ENCODE measurements around the gene GNB1.
"Not testable (repeated sequence)": the region's sequence is repeated elsewhere in the genome, so short reads cannot be mapped to it uniquely, and the experiment has no call there.

Gene GNB1

DNA sequence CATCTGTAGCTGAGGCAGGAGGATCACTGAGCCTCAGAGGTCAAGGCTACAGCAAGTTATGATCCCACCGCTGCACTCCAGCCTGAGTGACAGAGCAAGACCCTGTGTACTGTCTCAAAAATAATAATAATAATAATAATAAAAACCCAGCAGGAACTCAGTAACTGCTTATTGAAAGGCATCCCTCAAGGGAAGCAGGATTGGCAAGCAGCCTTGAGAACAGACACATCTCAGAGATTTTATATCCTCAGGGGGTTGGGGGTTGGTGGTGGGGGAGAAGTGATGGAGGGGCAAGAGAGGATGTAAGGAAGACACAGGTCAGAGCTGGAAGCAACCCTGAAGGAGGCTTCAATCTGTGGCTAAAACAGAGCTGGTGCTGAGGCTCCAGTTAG, 29.6 kb downstream of the GNB1 start:
- H3K4me1 ChIP-seq (ENCODE audit: insufficient read depth, low read length, severe bottlenecking) = peaks cover 100% of the 10 kb centered on the region
- H4K20me1 ChIP-seq (ENCODE audit: insufficient read depth, low read length) = no peaks in the 10 kb centered on the region
- peak overlapping the region; percentile 67 for H3K27ac ChIP-seq (ENCODE audit: low read depth, low read length, poor library complexity, severe bottlenecking)

DNA sequence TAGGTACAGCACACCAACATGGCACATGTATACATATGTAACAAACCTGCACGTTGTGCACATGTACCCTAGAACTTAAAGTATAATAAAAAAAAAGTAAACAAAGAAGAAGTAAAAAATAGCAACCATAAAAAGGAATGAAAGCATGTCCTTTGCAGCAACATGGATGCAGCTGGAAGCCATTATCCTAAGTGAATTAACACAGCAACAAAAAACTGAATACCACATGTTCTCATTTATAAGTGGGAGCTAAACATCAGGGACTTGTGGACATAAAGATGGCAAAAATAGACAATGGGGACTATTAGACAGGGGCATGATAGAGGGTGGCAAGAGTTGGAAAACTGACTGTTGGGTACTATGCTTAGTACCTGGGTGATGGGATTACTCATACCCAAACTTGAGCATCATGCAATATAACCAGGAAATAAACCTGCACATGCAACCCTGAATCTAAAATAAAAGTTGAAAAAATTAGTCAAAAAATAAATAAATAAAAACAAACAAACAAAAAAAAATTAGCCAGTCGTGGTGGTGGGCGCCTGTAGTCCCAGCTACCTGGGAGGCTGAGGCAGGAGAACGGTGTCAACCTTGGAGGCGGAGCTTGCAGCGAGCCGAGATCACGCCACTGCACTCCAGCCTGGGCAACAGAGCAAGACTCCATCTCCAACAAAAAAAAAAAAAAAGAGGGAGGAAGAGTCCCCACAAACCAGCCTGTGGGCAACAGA, 30.8 kb downstream of the GNB1 start:
- H3F3A ChIP-seq (ENCODE audit: insufficient read depth, low read length); H3K9me2 ChIP-seq (ENCODE audit: low read depth, low read length); H3K4me3 ChIP-seq (ENCODE audit: low read depth, low read length, poor library complexity, severe bottlenecking); H3K9me3 ChIP-seq (ENCODE audit: low read length); H3K9ac ChIP-seq (ENCODE audit: low read length); H2AFZ ChIP-seq (ENCODE audit: low read length); H3K27me3 ChIP-seq (ENCODE audit: insufficient read depth, low read length); H4K20me1 ChIP-seq (ENCODE audit: insufficient read depth, low read length): not testable (repeated sequence)
- Histone ChIP-seq H3K27ac (ENCODE audit: low read depth, low read length, poor library complexity, severe bottlenecking) (peak overlapping the region; percentile 81), H3K36me3 (ENCODE audit: insufficient read depth, low read length) (peaks cover 28% of the 10 kb centered on the region; the same call in 1 of the 2 replicates), H3K4me1 (ENCODE audit: insufficient read depth, low read length, severe bottlenecking) (peaks cover 95% of the 10 kb centered on the region), H3K4me2 (ENCODE audit: low read length) (peak overlapping the region; percentile 25; the same call in 1 of the 2 replicates), H3K79me2 (ENCODE audit: insufficient read depth, low read length) (peaks cover 98% of the 10 kb centered on the region)

More for the DNA sequence above, 29.6 kb downstream of the GNB1 start:
- no peak overlapping the region for H3K4me3 ChIP-seq (ENCODE audit: low read depth, low read length, poor library complexity, severe bottlenecking)
- peaks cover 38% of the 10 kb centered on the region for H3K36me3 ChIP-seq (ENCODE audit: insufficient read depth, low read length)
- peaks cover 98% of the 10 kb centered on the region for H3K79me2 ChIP-seq (ENCODE audit: insufficient read depth, low read length)
- no peaks in the 10 kb centered on the region for H3F3A ChIP-seq (ENCODE audit: insufficient read depth, low read length)
- H3K9me3 ChIP-seq (ENCODE audit: low read length) = no peaks in the 10 kb centered on the region
- H3K9ac ChIP-seq (ENCODE audit: low read length) = no peak overlapping the region
- no peak overlapping the region for H2AFZ ChIP-seq (ENCODE audit: low read length)
- TF ChIP-seq EZH2 (IDR thresholded peaks at IDR 0.05; ENCODE audit: borderline replicate concordance, low read length) = no peak
- TF ChIP-seq, protein P1, sequence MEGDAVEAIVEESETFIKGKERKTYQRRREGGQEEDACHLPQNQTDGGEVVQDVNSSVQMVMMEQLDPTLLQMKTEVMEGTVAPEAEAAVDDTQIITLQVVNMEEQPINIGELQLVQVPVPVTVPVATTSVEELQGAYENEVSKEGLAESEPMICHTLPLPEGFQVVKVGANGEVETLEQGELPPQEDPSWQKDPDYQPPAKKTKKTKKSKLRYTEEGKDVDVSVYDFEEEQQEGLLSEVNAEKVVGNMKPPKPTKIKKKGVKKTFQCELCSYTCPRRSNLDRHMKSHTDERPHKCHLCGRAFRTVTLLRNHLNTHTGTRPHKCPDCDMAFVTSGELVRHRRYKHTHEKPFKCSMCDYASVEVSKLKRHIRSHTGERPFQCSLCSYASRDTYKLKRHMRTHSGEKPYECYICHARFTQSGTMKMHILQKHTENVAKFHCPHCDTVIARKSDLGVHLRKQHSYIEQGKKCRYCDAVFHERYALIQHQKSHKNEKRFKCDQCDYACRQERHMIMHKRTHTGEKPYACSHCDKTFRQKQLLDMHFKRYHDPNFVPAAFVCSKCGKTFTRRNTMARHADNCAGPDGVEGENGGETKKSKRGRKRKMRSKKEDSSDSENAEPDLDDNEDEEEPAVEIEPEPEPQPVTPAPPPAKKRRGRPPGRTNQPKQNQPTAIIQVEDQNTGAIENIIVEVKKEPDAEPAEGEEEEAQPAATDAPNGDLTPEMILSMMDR (IDR thresholded peaks at IDR 0.05; ENCODE audit: low read length) = no peak
- H3K9me2 ChIP-seq (ENCODE audit: low read depth, low read length) = no peaks in the 10 kb centered on the region
- H3K27me3 ChIP-seq (ENCODE audit: insufficient read depth, low read length) = no peaks in the 10 kb centered on the region
- H3K4me2 ChIP-seq (ENCODE audit: low read length) = peak overlapping the region; percentile 39; the same call in 1 of the 2 replicates

DNA sequence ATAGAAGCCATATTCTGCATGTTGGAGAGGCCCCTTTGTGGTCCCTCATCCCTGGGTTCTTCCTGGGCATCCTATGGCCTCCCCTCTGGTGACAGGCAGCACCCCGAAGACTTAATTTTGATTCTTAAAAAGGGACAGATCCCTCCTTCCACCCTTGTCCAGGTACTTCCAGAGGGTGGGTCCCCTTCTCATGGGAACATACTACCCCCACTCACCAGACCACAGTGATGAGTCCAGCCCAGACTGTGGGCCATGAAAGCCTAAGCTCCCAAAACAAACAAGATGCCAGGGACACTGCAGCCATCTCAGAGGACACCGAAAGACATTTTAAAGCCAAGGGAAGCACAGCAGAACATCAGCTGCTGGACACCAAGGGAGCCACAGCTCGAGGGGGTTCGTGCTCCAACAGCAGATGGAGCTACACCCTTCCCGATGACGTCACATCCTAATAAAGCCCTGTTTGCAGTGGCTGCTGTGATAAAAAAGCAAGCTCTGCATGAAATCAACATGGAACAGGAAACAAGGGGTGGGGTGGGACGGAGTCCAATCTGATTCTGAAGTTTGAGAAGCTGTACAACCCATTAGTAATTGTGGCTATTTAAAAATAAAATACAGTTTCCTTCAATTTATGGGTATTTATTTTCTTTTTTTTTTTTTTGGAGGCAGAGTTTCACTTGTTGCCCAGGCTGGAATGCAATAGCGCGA, 32.4 kb downstream of the GNB1 start:
- Histone ChIP-seq H3K27ac (ENCODE audit: low read depth, low read length, poor library complexity, severe bottlenecking) (peak overlapping the region; percentile 81), H3K4me1 (ENCODE audit: insufficient read depth, low read length, severe bottlenecking) (peaks cover 95% of the 10 kb centered on the region), H3K79me2 (ENCODE audit: insufficient read depth, low read length) (peaks cover 100% of the 10 kb centered on the region), H3K9ac (ENCODE audit: low read length) (no peak overlapping the region), H4K20me1 (ENCODE audit: insufficient read depth, low read length) (no peaks in the 10 kb centered on the region), H3K4me3 (ENCODE audit: low read depth, low read length, poor library complexity, severe bottlenecking) (no peak overlapping the region), H3K4me2 (ENCODE audit: low read length) (no peak overlapping the region), H3K9me2 (ENCODE audit: low read depth, low read length) (no peaks in the 10 kb centered on the region), H3K27me3 (ENCODE audit: insufficient read depth, low read length) (no peaks in the 10 kb centered on the region), H3K9me3 (ENCODE audit: low read length) (no peaks in the 10 kb centered on the region), H3K36me3 (ENCODE audit: insufficient read depth, low read length) (peaks cover 27% of the 10 kb centered on the region; the same call in 1 of the 2 replicates), H2AFZ (ENCODE audit: low read length) (no peak overlapping the region), H3F3A (ENCODE audit: insufficient read depth, low read length) (no peaks in the 10 kb centered on the region)
- TF ChIP-seq, protein P1 (IDR thresholded peaks at IDR 0.05; ENCODE audit: low read length) = no peak
- TF ChIP-seq EZH2 (IDR thresholded peaks at IDR 0.05; ENCODE audit: borderline replicate concordance, low read length) = no peak
